GM21381 (cell line): ENCODE results near the gene GET3.
"Not testable (repeated sequence)": the region's sequence is repeated elsewhere in the genome, so short reads cannot be mapped to it uniquely, and the experiment has no call there.

ENCODE experiments used
- ATAC-seq: cut with Tn5 transposase; IDR thresholded peaks from one replicate; pipeline ENCODE4 v1.9.1; 2021; ENCODE audit warnings: mild to moderate bottlenecking, moderate library complexity; ENCODE audit not compliant: unreplicated experiment

Gene GET3

GRCh38 chr19:12736995-12737834, at the start of gene GET3:
GET3 (plus strand) TSS chr19:12737497; CDS start chr19:12737506, 9 bp downstream.
- peak; percentile 70 for ATAC-seq

- ATAC-seq = no peak
Observed at GRCh38 chr19:12689012-12689411, 48.3 kb upstream of the GET3 start.

- no peak for ATAC-seq
Observed at GRCh38 chr19:12689581-12690216, 47.6 kb upstream of the GET3 start.

- ATAC-seq = no peak
Observed at GRCh38 chr19:12692960-12693359, 44.3 kb upstream of the GET3 start.

GRCh38 chr19:12694641-12695040, 42.7 kb upstream of the GET3 start:
- ATAC-seq = no peak

GRCh38 chr19:12695096-12695495, 42.2 kb upstream of the GET3 start:
- no peak for ATAC-seq

- no peak for ATAC-seq
Observed at GRCh38 chr19:12695514-12695913, 41.8 kb upstream of the GET3 start.

GRCh38 chr19:12695997-12696365, 41.3 kb upstream of the GET3 start:
- peak; percentile 19 for ATAC-seq

GRCh38 chr19:12696366-12697335, 40.6 kb upstream of the GET3 start, which contains the start of gene FBXW9:
FBXW9 (minus strand) TSS chr19:12696631; CDS start chr19:12696581, 50 bp downstream.
- ATAC-seq = peak; percentile 68

- not testable (repeated sequence) for ATAC-seq
Observed at GRCh38 chr19:12697425-12697824, 39.9 kb upstream of the GET3 start.

GRCh38 chr19:12698138-12698537, 39.2 kb upstream of the GET3 start:
- ATAC-seq = no peak

- no peak for ATAC-seq
Observed at GRCh38 chr19:12701596-12702282, 35.6 kb upstream of the GET3 start.

- ATAC-seq = no peak
Observed at GRCh38 chr19:12703046-12703445, 34.3 kb upstream of the GET3 start.

GRCh38 chr19:12705169-12705568, 32.1 kb upstream of the GET3 start:
- ATAC-seq = no peak

- ATAC-seq = no peak
Observed at GRCh38 chr19:12705654-12706331, 31.5 kb upstream of the GET3 start.

GRCh38 chr19:12706332-12706718, 31.0 kb upstream of the GET3 start:
- no peak for ATAC-seq

- no peak for ATAC-seq
Observed at GRCh38 chr19:12708641-12709040, 28.7 kb upstream of the GET3 start.

GRCh38 chr19:12711187-12711586, 26.1 kb upstream of the GET3 start:
- no peak for ATAC-seq

- ATAC-seq = not testable (repeated sequence)
Observed at GRCh38 chr19:12712077-12712476, 25.2 kb upstream of the GET3 start.

GRCh38 chr19:12713304-12713703, 24.0 kb upstream of the GET3 start:
- ATAC-seq = not testable (repeated sequence)
